Measurements from ENCODE around the gene ERCC4. TPM values are rescaled to one million over a fixed set of nuclear protein-coding genes. Genes with fewer than 3 reads are reported as not detected.

Gene ERCC4
- total RNA-seq: 10.2 and 10.7 TPM in 2 replicates

- Mint-ChIP-seq H3K4me3 (peak within 1 kb of the TSS; percentile 92), H3K36me3 (ENCODE audit: low read depth) (peaks cover 15% of the 10 kb centered on the region), H3K27ac (peak within 1 kb of the TSS; percentile 88), H3K4me1 (peaks cover 25% of the 10 kb centered on the region), H3K9me3 (no peaks in the 10 kb centered on the region), H3K27me3 (no peaks in the 10 kb centered on the region)
- ATAC-seq (ENCODE audit: low read depth): peak; percentile 97
- ChIA-PET CTCF (interaction anchor here (0.7 to 1.4 kb wide), 12 partner anchors 11 to 1825 kb away, joined by 3 to 8 read pairs (median 4); no protein-coding TSS in a partner anchor), POLR2A (interaction anchor here (0.8 to 1.4 kb wide), 6 partner anchors 15 to 713 kb away, joined by 3 to 18 read pairs (median 3); partner anchors contain the start of genes BFAR and PARN)
- intact Hi-C loops (cut with micrococcal nuclease): loop anchor here (1.0 to 10.0 kb wide), 6 partner anchors 151 to 1118 kb away; partner anchors contain the start of genes CPPED1, MRTFB and PARN
- peak; percentile 57 for TF ChIP-seq CTCF (IDR thresholded peaks at IDR 0.05)
- DNase-seq: peak; percentile 94
Observed at GRCh38 chr16:13919683-13920509, at the start of gene ERCC4. Gene ERCC4 (plus strand): TSS chr16:13920154. CDS start chr16:13920166, 12 bp downstream.

- H3K27me3 Mint-ChIP-seq: peaks cover 29% of the 10 kb centered on the region
- H3K27ac Mint-ChIP-seq: no peak overlapping the region
- no peaks in the 10 kb centered on the region for H3K36me3 Mint-ChIP-seq (ENCODE audit: low read depth)
- H3K4me1 Mint-ChIP-seq: peaks cover 4% of the 10 kb centered on the region
- no peak for ATAC-seq (ENCODE audit: low read depth)
- POLR2A ChIA-PET: no interaction called here
- intact Hi-C loops (cut with micrococcal nuclease): no loop called here
- DNase-seq: no peak
- H3K4me3 Mint-ChIP-seq: no peak overlapping the region
- peaks cover 3% of the 10 kb centered on the region for H3K9me3 Mint-ChIP-seq
- TF ChIP-seq CTCF (IDR thresholded peaks at IDR 0.05): no peak
- CTCF ChIA-PET: interaction anchor here (1.1 kb wide), 1 partner anchor 10 kb away, joined by 4 read pairs; no protein-coding TSS in a partner anchor
Observed at GRCh38 chr16:13873835-13874438, 46.0 kb upstream of the ERCC4 start.

DNA sequence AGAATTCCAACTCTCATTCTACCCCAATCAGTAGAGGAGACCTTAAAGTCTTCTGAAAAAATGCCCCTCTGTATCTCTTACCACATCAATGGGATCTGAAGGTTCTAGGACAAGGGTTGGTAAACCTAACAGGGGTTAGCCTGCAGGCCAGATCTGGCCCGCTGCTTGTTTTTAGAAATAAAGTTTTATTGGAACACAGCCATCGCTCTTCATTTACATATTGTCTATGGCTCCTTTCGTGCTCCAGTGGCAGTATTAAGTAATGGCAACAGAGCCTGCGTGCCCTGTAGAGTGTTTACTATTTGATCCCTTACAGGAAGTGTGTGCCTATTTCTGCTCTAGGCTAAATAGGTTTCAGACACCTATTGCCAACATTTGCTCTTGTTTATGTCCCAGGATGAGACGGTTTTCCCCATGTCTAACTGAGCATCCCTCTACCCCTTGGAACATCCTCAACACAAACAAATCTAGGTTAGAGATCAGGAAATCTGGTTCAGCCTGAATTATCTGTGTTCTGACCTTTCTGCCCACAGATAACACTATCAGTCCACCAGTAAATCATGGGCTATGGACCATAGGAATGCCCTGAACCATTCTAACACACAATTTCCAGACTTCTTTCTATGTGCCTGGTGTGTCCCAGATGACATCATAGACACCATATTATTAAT, 44.2 kb upstream of the ERCC4 start:
- H3K4me1 Mint-ChIP-seq: peaks cover 4% of the 10 kb centered on the region
- no peak for DNase-seq
- H3K9me3 Mint-ChIP-seq: peaks cover 3% of the 10 kb centered on the region
- no peak overlapping the region for H3K27ac Mint-ChIP-seq
- CTCF ChIA-PET: no interaction called here
- no peaks in the 10 kb centered on the region for H3K36me3 Mint-ChIP-seq (ENCODE audit: low read depth)
- ATAC-seq (ENCODE audit: low read depth): no peak
- POLR2A ChIA-PET: no interaction called here
- H3K27me3 Mint-ChIP-seq: peaks cover 24% of the 10 kb centered on the region
- H3K4me3 Mint-ChIP-seq: no peak overlapping the region
- no peak for TF ChIP-seq CTCF (IDR thresholded peaks at IDR 0.05)
- intact Hi-C loops (cut with micrococcal nuclease): no loop called here

GRCh38 chr16:13883276-13883675, 36.7 kb upstream of the ERCC4 start:
- no peak overlapping the region for H3K4me3 Mint-ChIP-seq
- peaks cover 12% of the 10 kb centered on the region for H3K27me3 Mint-ChIP-seq
- CTCF ChIA-PET: no interaction called here
- H3K9me3 Mint-ChIP-seq: peaks cover 2% of the 10 kb centered on the region
- intact Hi-C loops (cut with micrococcal nuclease): no loop called here
- no peak overlapping the region for H3K27ac Mint-ChIP-seq
- no peaks in the 10 kb centered on the region for H3K36me3 Mint-ChIP-seq (ENCODE audit: low read depth)
- POLR2A ChIA-PET: no interaction called here
- DNase-seq (no peak), ATAC-seq (ENCODE audit: low read depth) (no peak)
- H3K4me1 Mint-ChIP-seq: no peaks in the 10 kb centered on the region
- TF ChIP-seq CTCF (IDR thresholded peaks at IDR 0.05): no peak

GRCh38 chr16:13883881-13884280, 36.1 kb upstream of the ERCC4 start:
- H3K4me1 Mint-ChIP-seq: no peaks in the 10 kb centered on the region
- no peaks in the 10 kb centered on the region for H3K36me3 Mint-ChIP-seq (ENCODE audit: low read depth)
- DNase-seq: no peak
- peaks cover 7% of the 10 kb centered on the region for H3K9me3 Mint-ChIP-seq
- H3K4me3 Mint-ChIP-seq: no peak overlapping the region
- no peak overlapping the region for H3K27ac Mint-ChIP-seq
- CTCF ChIA-PET: no interaction called here
- intact Hi-C loops (cut with micrococcal nuclease): no loop called here
- H3K27me3 Mint-ChIP-seq: peaks cover 12% of the 10 kb centered on the region
- POLR2A ChIA-PET: no interaction called here
- ATAC-seq (ENCODE audit: low read depth): no peak
- TF ChIP-seq CTCF (IDR thresholded peaks at IDR 0.05): no peak
